ENCODE results near the gene JAZF1. TPM values are rescaled to one million over a fixed set of nuclear protein-coding genes. Genes with fewer than 3 reads are reported as not detected.

The JAZF1 gene
- total RNA-seq, 1 experiment from 2014 or later, result 1.5 TPM

DNA sequence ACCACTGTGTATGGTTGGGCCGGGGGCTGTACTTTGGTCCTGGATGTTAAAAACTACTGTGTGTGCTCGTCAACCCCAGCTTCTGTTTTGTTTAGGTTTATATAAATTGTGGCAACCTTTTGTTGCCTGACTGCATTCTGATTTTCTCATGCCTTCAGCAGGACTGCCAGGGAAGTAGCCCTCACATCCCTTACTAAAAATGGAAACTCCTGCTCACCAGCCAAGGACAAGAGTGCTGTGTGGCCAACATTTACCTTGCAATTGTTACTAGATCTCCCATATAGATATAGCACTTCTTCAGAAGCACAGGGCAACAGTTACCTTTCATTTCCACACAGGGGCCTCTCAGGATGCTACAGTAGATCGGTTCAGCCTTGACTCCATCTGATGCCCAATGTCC lies 266.2 kb downstream of the JAZF1 start:
- ChIA-PET POLR2A (ENCODE audit: low non-redundant PET) (no interaction called here), CTCF (no interaction called here)
- peaks cover 63% of the 10 kb centered on the region for H3K27me3 ChIP-seq (replicated peaks; ENCODE audit: insufficient read depth, low read depth, low read length, poor library complexity)
- no peaks in the 10 kb centered on the region for H3K9me3 ChIP-seq (ENCODE audit: low read depth, low read length, poor library complexity, severe bottlenecking)
- H3K27ac ChIP-seq (ENCODE audit: low read depth, low read length, poor library complexity, severe bottlenecking), result no peak overlapping the region
- H3K4me1 ChIP-seq (ENCODE audit: insufficient read depth, low read length, poor library complexity, severe bottlenecking), result no peaks in the 10 kb centered on the region
- TF ChIP-seq, protein P1, sequence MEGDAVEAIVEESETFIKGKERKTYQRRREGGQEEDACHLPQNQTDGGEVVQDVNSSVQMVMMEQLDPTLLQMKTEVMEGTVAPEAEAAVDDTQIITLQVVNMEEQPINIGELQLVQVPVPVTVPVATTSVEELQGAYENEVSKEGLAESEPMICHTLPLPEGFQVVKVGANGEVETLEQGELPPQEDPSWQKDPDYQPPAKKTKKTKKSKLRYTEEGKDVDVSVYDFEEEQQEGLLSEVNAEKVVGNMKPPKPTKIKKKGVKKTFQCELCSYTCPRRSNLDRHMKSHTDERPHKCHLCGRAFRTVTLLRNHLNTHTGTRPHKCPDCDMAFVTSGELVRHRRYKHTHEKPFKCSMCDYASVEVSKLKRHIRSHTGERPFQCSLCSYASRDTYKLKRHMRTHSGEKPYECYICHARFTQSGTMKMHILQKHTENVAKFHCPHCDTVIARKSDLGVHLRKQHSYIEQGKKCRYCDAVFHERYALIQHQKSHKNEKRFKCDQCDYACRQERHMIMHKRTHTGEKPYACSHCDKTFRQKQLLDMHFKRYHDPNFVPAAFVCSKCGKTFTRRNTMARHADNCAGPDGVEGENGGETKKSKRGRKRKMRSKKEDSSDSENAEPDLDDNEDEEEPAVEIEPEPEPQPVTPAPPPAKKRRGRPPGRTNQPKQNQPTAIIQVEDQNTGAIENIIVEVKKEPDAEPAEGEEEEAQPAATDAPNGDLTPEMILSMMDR (conservative IDR thresholded peaks at IDR 0.05; ENCODE audit: low read depth, low read length), result no peak
- H3K4me3 ChIP-seq (ENCODE audit: low read depth, low read length, poor library complexity, severe bottlenecking), result no peak overlapping the region
- no peaks in the 10 kb centered on the region for H3K36me3 ChIP-seq (ENCODE audit: insufficient read depth, low read length, poor library complexity, severe bottlenecking)
- no TSS peak for BruUV-seq (replicated peaks)
- intact Hi-C loops (cut with micrococcal nuclease; ENCODE audit: unreplicated experiment), result no loop called here
- no peak for DNase-seq (ENCODE audit: low spot score)

DNA sequence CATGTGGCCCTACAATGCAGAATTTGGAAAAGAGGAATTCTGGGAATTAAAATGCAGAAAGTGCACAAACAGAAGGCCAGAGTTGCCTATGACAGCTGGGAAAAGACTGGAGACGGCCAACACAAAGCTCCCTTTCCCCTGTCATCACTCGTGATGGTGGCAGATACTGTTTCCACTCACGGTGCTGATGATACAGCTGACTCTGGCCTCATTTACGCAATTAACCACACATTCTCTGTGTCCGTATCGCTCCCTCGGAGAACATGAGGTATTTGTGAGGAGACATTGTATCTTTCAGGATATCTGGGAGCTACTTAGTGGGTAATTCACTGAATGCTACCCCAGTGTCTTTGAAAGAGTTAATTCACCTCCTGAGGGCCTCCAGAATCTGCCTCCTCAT lies 267.8 kb downstream of the JAZF1 start:
- Histone ChIP-seq H3K4me1 (ENCODE audit: insufficient read depth, low read length, poor library complexity, severe bottlenecking) (no peaks in the 10 kb centered on the region), H3K27ac (ENCODE audit: low read depth, low read length, poor library complexity, severe bottlenecking) (no peak overlapping the region), H3K27me3 (replicated peaks; ENCODE audit: insufficient read depth, low read depth, low read length, poor library complexity) (peaks cover 59% of the 10 kb centered on the region), H3K36me3 (ENCODE audit: insufficient read depth, low read length, poor library complexity, severe bottlenecking) (no peaks in the 10 kb centered on the region), H3K9me3 (ENCODE audit: low read depth, low read length, poor library complexity, severe bottlenecking) (no peaks in the 10 kb centered on the region), H3K4me3 (ENCODE audit: low read depth, low read length, poor library complexity, severe bottlenecking) (no peak overlapping the region)
- no TSS peak for BruUV-seq (replicated peaks)
- ChIA-PET POLR2A (ENCODE audit: low non-redundant PET) (no interaction called here), CTCF (no interaction called here)
- no peak for DNase-seq (ENCODE audit: low spot score)
- intact Hi-C loops (cut with micrococcal nuclease; ENCODE audit: unreplicated experiment), result no loop called here
- no peak for TF ChIP-seq EZH2 (IDR thresholded peaks at IDR 0.05; ENCODE audit: borderline replicate concordance, low read depth, low read length, poor library complexity, severe bottlenecking)
- TF ChIP-seq, protein P1 (conservative IDR thresholded peaks at IDR 0.05; ENCODE audit: low read depth, low read length), result no peak

DNA sequence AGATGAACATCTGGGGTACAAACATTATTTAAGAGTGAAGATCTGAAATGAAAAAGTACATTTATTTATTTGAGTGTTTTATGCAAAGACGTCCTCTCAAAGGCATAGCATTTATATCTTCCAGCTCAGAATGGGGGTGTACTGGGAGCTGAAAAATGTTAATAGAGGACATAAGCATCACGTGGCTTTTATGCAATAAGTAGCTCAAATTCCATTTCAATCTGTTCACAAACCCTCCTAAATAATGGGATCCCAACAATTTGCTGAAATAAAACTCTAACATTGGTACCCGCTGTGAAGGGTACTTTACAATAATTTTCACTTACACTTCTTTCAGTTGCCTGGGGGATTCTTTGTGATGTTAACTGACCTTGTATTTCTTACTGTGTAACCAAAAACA lies 268.7 kb downstream of the JAZF1 start:
- POLR2A ChIA-PET (ENCODE audit: low non-redundant PET), result no interaction called here
- Histone ChIP-seq H3K27ac (ENCODE audit: low read depth, low read length, poor library complexity, severe bottlenecking) (no peak overlapping the region), H3K27me3 (replicated peaks; ENCODE audit: insufficient read depth, low read depth, low read length, poor library complexity) (peaks cover 59% of the 10 kb centered on the region), H3K4me1 (ENCODE audit: insufficient read depth, low read length, poor library complexity, severe bottlenecking) (no peaks in the 10 kb centered on the region), H3K4me3 (ENCODE audit: low read depth, low read length, poor library complexity, severe bottlenecking) (no peak overlapping the region), H3K36me3 (ENCODE audit: insufficient read depth, low read length, poor library complexity, severe bottlenecking) (no peaks in the 10 kb centered on the region), H3K9me3 (ENCODE audit: low read depth, low read length, poor library complexity, severe bottlenecking) (no peaks in the 10 kb centered on the region)
- no peak for DNase-seq (ENCODE audit: low spot score)
- TF ChIP-seq, protein P1 (conservative IDR thresholded peaks at IDR 0.05; ENCODE audit: low read depth, low read length), result no peak
- no peak for TF ChIP-seq EZH2 (IDR thresholded peaks at IDR 0.05; ENCODE audit: borderline replicate concordance, low read depth, low read length, poor library complexity, severe bottlenecking)
- BruUV-seq (replicated peaks), result no TSS peak
- CTCF ChIA-PET, result no interaction called here
- intact Hi-C loops (cut with micrococcal nuclease; ENCODE audit: unreplicated experiment), result no loop called here
